NT2/D1 (cell line): ENCODE data around the gene ARL6IP5.

Experiments
- SUZ12 ChIP-seq: IDR thresholded peaks from 2 replicates; pipeline ENCODE4 v1.6.1; 2011; ENCODE audit not compliant: insufficient read length, insufficient read depth; ENCODE audit errors: extremely low read depth
- YY1 ChIP-seq: IDR thresholded peaks from 2 replicates; pipeline ENCODE4 v1.6.1; 2011; ENCODE audit not compliant: insufficient read length, insufficient read depth
- ZNF274 ChIP-seq: IDR thresholded peaks from 2 replicates; pipeline ENCODE4 v1.6.1; 2011; ENCODE audit warnings: mild to moderate bottlenecking, low read depth, low read length

DNA sequence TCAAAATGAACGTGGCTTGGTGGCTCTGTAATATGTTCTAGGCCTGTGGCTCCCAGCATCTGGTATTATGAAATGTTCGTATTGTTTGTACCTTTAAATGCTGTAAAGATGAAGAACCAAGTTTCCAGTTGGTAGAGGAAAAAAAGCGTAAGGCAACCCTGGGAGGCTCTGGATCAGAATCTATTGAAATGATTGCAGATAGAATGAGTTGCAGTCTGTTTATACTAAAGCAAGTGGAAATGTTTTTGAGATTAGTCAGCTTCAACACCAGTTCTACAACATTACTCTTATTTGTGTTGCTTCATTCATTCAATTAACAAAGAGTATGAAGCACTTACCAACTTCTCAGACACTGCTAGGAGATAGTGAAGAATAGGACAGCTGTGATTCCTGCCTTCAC lies 5.3 kb downstream of the ARL6IP5 start:
- TF ChIP-seq ZNF274 (no peak), YY1 (no peak), SUZ12 (no peak)
